Stimulated activated CD4-positive, alpha-beta T cell treated with anti-CD3 and anti-CD28 coated beads, TNF-alpha, amount 100 ng/mL, for 1 hour (primary cell): ENCODE measurements around the gene TFDP3.

ENCODE experiments used
- DNase-seq, 3 donors: peaks; one replicate each; pipeline ENCODE4 v3.0.0-alpha.2; 2020; ENCODE audit warnings: low read depth in 3 of 3, low spot score in 1 of 3

TFDP3 gene, protein sequence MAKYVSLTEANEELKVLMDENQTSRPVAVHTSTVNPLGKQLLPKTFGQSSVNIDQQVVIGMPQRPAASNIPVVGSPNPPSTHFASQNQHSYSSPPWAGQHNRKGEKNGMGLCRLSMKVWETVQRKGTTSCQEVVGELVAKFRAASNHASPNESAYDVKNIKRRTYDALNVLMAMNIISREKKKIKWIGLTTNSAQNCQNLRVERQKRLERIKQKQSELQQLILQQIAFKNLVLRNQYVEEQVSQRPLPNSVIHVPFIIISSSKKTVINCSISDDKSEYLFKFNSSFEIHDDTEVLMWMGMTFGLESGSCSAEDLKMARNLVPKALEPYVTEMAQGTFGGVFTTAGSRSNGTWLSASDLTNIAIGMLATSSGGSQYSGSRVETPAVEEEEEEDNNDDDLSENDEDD

DNA sequence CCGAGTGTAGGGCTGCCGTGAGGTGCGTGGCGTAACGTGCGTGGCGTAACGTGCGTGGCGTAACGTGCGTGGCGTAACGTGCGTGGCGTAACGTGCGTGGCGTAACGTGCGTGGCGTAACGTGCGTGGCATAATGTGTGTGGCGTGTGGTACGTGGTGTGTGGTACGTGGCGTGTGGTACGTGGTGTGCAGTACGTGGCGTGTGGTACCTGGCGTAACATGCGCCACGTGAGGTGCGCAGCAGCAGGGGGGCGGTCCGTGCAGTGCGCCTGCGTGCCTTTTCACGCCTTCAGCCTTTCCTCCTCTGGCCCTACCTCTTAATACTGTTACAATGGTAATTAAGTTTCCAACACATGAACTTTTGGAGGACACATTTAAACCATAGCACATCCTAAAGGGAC is at the start of gene TFDP3:
TFDP3 (minus strand) TSS at position 26 of the 400 bp plus-strand sequence. CDS start 95 bp downstream, outside the sequence.
- no peak for DNase-seq

GRCh38 chrX:133267621-133268020 is 49.5 kb upstream of the TFDP3 start:
- no peak for DNase-seq

DNA sequence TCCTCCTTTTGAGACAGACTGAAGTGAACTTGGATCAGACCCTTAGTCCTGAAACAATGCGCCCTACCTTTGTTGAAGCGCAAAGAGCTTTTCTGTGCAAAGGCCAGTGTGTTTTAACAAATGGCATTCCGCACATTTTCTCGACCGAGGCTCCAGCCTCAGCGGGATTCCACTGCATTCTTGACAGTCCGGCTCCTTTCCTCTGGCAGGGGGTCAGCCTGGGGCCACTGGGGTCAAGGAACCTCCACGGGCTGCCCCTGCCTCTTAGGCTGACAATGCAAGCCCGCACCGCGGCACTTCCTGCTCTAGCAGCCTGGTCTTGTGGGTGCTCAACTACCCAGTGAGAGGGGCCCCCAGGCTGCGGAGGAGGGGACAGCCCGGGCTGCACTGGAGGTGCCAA is 47.2 kb upstream of the TFDP3 start:
- DNase-seq, result no peak

- DNase-seq, result no peak
Observed at GRCh38 chrX:133258481-133258880, 40.3 kb upstream of the TFDP3 start.

DNA sequence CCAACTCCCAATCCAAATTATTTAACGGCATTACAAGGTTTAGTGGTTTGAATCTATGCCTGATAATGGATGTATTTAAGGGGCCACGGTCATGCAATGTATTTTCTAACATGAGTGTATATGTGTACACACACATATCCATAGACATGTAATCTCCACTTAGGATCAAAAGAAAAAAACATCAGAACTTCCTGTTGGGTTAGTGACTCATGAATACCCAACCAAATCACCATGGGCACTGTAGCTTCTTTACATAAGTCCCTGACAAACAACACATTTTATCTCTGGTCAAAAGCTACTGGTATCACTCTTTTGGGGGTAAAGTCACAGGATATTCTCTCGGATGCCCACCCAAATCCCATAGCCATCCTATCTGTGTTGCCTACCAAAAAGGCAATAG is 36.5 kb upstream of the TFDP3 start:
- DNase-seq, result no peak

DNA sequence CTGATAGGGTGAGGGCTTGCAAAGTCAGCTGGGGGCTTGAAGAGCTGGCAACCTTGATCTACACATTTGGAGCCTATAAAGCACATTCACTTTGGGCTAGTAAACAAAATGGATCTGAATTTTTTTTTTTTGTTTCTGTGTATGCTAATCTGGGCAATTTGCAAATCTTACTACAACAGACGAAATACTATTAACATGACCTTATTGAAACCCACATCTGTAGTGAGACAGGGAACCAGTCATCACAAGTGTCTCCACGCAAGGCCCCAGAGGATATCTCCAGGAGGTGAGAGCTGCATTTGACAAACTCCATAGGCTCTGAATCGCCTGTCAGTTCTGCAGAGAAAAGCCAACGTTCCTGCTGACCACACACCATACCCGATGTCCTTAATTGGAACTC is 33.0 kb upstream of the TFDP3 start:
- DNase-seq, result no peak

GRCh38 chrX:133250184-133251100 is 32.3 kb upstream of the TFDP3 start:
- DNase-seq, result no peak

GRCh38 chrX:133249266-133250058 is 31.3 kb upstream of the TFDP3 start:
- no peak for DNase-seq

DNA sequence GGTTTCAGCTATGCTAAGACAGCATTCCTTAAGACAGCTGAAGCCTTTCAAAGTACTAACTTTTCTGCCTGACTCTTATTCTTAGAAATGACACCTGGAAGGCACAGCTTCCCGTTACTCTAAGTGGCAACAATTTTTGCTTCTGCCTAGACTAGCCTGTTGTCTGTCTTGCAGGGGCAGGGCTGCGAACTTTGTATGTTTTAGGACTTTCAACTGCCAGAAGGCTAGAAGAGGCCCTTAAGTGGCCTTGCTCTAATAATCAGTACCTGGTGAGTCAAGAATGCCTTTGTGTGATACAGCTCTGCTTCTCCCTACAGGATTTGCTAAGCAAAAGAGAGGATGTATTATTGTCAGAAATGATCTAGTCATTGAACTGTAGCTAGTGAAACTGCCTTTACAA is 30.0 kb upstream of the TFDP3 start:
- DNase-seq, result no peak

GRCh38 chrX:133246921-133247320 is 28.8 kb upstream of the TFDP3 start:
- no peak for DNase-seq

DNA sequence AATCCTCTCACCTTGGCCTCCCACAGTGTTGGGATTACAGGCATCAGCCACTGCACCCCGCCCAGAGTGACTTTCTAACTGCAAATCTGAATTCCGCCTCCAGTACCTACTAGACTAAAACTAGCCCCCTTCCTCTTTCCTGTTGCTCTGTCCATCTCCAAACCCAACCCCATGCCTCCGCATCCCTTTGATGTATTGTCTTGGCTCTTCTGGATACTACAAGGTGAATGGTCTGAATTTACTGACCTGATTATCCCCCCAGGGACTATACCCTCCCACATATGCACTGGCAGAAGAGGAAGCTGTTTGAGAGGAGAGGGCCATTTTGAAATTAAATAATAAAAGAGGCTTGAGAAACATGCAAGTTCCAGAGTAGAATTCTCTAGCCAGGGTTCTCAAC is 17.7 kb upstream of the TFDP3 start:
- DNase-seq, result no peak

GRCh38 chrX:133232331-133232730 is 14.2 kb upstream of the TFDP3 start:
- no peak for DNase-seq

GRCh38 chrX:133229361-133229760 is 11.2 kb upstream of the TFDP3 start:
- no peak for DNase-seq

- no peak for DNase-seq
Observed at GRCh38 chrX:133215747-133216146, 2.4 kb downstream of the TFDP3 start.

GRCh38 chrX:133215017-133215416 is 3.1 kb downstream of the TFDP3 start:
- no peak for DNase-seq

- no peak for DNase-seq
Observed at GRCh38 chrX:133214301-133214700, 3.9 kb downstream of the TFDP3 start.

GRCh38 chrX:133213117-133213516 is 5.0 kb downstream of the TFDP3 start:
- DNase-seq, result no peak

DNA sequence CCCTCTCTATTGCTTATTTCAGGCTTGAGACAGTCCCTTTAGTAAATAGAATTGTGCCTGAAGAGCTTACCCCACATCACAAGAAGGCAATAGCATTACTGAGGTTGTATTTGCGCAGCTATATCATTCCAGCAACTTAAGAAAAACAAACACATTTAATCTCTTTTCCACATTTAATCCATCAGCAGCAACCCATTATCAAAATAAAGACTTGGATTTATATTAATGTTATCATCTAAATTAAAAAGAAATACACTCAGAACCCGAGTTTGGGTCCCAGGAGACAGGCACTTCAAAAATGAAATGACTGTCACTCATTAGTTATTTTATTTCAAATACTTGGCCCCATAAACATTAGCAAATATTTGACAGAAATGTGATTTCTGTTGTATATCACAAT is 10.4 kb downstream of the TFDP3 start:
- DNase-seq, result no peak

DNA sequence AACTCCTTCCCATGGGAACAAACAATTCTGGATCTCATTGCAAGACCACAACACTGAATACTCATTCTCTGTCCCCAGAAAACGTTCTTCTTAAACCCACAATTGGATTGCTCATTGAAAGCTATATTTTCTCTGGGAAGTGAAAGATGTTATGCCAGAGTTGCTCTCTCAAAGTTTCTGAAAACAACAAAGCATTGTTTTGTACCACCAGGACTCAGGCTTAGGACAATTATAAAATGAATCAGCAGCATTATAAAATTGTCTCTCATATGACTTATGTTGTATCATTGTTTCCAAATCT is 26.5 kb downstream of the TFDP3 start:
- DNase-seq, result no peak

DNA sequence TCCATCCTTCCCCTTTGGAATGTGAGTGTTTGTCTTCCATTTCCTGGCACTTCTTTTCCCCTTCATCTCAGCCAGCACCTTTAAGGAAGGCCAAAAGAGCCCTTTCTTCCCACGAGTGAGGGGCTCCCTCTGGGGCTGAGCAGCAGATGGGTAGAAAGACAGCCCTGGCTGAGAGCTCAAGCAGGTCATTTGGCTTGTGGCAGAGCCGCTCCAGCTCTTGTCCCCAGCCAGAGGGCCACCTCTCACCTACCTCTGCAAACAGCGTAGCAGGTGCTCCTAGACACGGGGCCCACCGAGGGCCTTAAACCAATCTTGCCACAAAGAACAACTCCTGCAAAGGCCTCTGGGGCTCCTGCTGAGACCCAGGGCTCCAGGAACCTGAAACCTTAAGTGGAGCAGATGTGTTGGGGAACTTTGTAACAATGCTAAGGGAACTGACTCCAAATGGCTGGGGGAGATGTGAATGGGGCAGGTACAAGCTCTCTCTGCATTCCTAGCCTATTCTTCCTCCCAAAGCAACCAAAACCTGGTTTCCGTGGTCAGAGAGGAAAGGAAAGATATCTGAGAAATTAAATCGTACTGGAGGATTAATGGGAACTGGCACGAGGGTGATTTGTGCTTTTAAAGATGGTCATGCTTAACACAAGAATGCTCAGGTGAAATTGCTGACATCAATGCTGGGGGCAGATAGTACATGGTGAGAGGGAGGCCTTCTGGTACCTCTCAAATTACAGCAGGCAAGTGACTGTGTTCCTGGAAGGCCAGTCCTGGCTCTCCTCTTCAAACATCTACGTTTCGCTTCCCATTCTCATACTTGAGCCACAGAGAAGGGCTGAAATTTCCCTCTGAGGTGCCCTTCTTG is 27.0 kb downstream of the TFDP3 start:
- DNase-seq, result no peak

- DNase-seq, result no peak
Observed at GRCh38 chrX:133189195-133189594, 29.0 kb downstream of the TFDP3 start.
